ENCODE results near the gene WDFY4.

The WDFY4 gene

GRCh38 chr10:48833674-48834073 is 149.0 kb downstream of the WDFY4 start:
- DNase-seq: no peak

GRCh38 chr10:48834189-48834965 is 149.7 kb downstream of the WDFY4 start:
- no peak for DNase-seq

- DNase-seq: no peak
Measured at GRCh38 chr10:48835781-48836180, 151.1 kb downstream of the WDFY4 start.

GRCh38 chr10:48836605-48837004 is 151.9 kb downstream of the WDFY4 start:
- DNase-seq: no peak

- DNase-seq: no peak
Measured at GRCh38 chr10:48838834-48839233, 154.2 kb downstream of the WDFY4 start.

- DNase-seq: no peak
Measured at GRCh38 chr10:48839809-48840679, 155.4 kb downstream of the WDFY4 start.

- DNase-seq: no peak
Measured at GRCh38 chr10:48842231-48842630, 157.6 kb downstream of the WDFY4 start.

- DNase-seq: no peak
Measured at GRCh38 chr10:48843198-48843597, 158.5 kb downstream of the WDFY4 start.

- DNase-seq: no peak
Measured at GRCh38 chr10:48844616-48845015, 159.9 kb downstream of the WDFY4 start.

- DNase-seq: no peak
Measured at GRCh38 chr10:48845512-48845911, 160.8 kb downstream of the WDFY4 start.

GRCh38 chr10:48847691-48848090 is 163.0 kb downstream of the WDFY4 start:
- no peak for DNase-seq

GRCh38 chr10:48856855-48857254 is 172.2 kb downstream of the WDFY4 start:
- DNase-seq: no peak

GRCh38 chr10:48872234-48872633 is 187.6 kb downstream of the WDFY4 start:
- DNase-seq: no peak

- DNase-seq: no peak
Measured at GRCh38 chr10:48878091-48878490, 193.4 kb downstream of the WDFY4 start.

- DNase-seq: no peak
Measured at GRCh38 chr10:48879451-48879850, 194.8 kb downstream of the WDFY4 start.

GRCh38 chr10:48880016-48880705 is 195.5 kb downstream of the WDFY4 start:
- no peak for DNase-seq

GRCh38 chr10:48881937-48882336 is 197.3 kb downstream of the WDFY4 start:
- DNase-seq: no peak

- no peak for DNase-seq
Measured at GRCh38 chr10:48882881-48883280, 198.2 kb downstream of the WDFY4 start.

GRCh38 chr10:48883701-48884100 is 199.0 kb downstream of the WDFY4 start:
- DNase-seq: no peak

GRCh38 chr10:48884179-48885045 is 199.7 kb downstream of the WDFY4 start:
- no peak for DNase-seq

- no peak for DNase-seq
Measured at GRCh38 chr10:48885376-48885775, 200.7 kb downstream of the WDFY4 start.

- DNase-seq: no peak
Measured at GRCh38 chr10:48887982-48888381, 203.3 kb downstream of the WDFY4 start.

Measured in CD4-positive, alpha-beta T cell treated with Interleukin-1 beta for 1 hour (primary cell).